Spinal cord (tissue), 10 donors: ENCODE data around the gene ZMYND15. TPM values are rescaled to one million over a fixed set of nuclear protein-coding genes. Genes with fewer than 3 reads are reported as not detected.
"Not testable (repeated sequence)": the region's sequence is repeated elsewhere in the genome, so short reads cannot be mapped to it uniquely, and the experiment has no call there.

Experiments used
- DNase-seq, 6 donors: peaks; one replicate each; pipeline versions ENCODE4 v3.0.0 to v3.0.0-alpha.2; 2013 to 2015; ENCODE audit warnings: low spot score in 6 of 6, low read depth in 4 of 6
- H3K27ac ChIP-seq: one replicate; pipeline ENCODE4 v1.5.1; 2013; ENCODE audit warnings: low read depth, low read length, control low read depth
- H3K27me3 ChIP-seq: one replicate; pipeline ENCODE4 v1.6.1; 2013; ENCODE audit warnings: low read length; ENCODE audit not compliant: control insufficient read depth, insufficient read depth
- H3K36me3 ChIP-seq: one replicate; pipeline ENCODE4 v1.6.1; 2013; ENCODE audit warnings: low read length; ENCODE audit not compliant: control insufficient read depth, insufficient read depth
- H3K4me1 ChIP-seq: one replicate; pipeline ENCODE4 v1.6.1; 2013; ENCODE audit warnings: low read length; ENCODE audit not compliant: control insufficient read depth, insufficient read depth
- H3K4me3 ChIP-seq: one replicate; pipeline ENCODE4 v1.5.1; 2013; ENCODE audit warnings: low read depth, low read length, control low read depth
- H3K9me3 ChIP-seq: one replicate; pipeline ENCODE4 v1.6.1; 2013; ENCODE audit warnings: low read length; ENCODE audit not compliant: control insufficient read depth, insufficient read depth
- WGBS: methylation state at CpG from one replicate; pipeline ENCODE4 v1.1.5; 2013; ENCODE audit warnings: missing lambda C conversion rate; ENCODE audit not compliant: insufficient coverage; 5-methylcytosine and 5-hydroxymethylcytosine counted together
- polyA plus RNA-seq, 2 donors: library from polyadenylated mRNA; unstranded; fragments of 120-200 nt; gene quantifications; one replicate each; pipeline ENCODE4 v1.2.1, GENCODE V29; 2013; ENCODE audit not compliant: insufficient read length in 2 of 2
- total RNA-seq, 2 donors: library from RNA; depleted of rRNA in 1 of 2; stranded (reverse); fragments of 120-200 nt in 1 of 2; fragments of >200 nt in 1 of 2; gene quantifications; one replicate each; pipeline versions ENCODE4 v1.2.3 to v1.2.4, GENCODE V29; 2013 to 2014
- donor health status: healthy.

ZMYND15 gene
- total and polyA plus RNA-seq, 4 donors, result 0.89 to 2.5 (median 1.7) TPM

DNA sequence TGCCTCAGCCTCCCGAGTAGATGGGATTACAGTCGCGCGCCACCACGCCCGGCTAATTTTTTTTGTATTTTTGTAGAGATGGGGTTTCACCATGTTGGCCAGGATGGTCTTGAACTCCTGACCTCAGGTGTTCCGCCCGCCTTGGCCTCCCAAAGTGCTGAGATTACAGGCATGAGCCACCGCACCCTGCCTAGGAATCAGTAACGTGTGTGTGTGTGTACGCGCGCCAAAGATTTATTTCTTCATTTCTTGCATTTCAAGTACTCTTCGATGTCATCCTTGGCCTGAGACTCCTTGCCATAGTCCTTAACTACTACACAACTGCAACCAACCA is 35.1 kb upstream of the ZMYND15 start:
- Histone ChIP-seq H3K4me1 (peaks cover 21% of the 10 kb centered on the region), H3K27ac (peak overlapping the region; percentile 81), H3K4me3 (peak overlapping the region; percentile 79)
- 57% methylated on average over 8 of the region's 14 CpGs for WGBS
- not testable (repeated sequence) for H3K9me3 ChIP-seq, H3K27me3 ChIP-seq, DNase-seq, H3K36me3 ChIP-seq

DNA sequence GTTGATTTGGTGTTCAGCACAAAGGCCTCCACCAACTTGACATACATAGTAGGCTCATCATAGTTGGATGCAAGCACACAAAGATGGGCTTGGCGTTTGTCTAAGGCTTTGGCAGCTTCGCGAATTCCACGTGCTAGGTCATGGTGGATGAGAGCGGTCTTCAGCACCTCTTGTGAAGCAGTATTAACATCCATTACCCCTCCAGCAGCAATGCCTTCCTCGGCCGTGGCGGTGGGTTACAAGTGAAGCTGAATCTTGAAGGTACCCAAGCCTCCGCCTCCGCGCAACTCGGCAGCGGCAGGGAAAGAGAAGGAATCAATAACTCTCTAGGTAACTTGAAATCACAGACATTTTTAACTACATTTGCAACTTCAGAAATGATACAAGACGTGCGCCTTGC is 34.6 kb upstream of the ZMYND15 start:
- Histone ChIP-seq H3K4me3 (peak overlapping the region; percentile 79), H3K9me3 (no peaks in the 10 kb centered on the region), H3K27ac (no peak overlapping the region), H3K27me3 (no peaks in the 10 kb centered on the region), H3K4me1 (peaks cover 24% of the 10 kb centered on the region), H3K36me3 (peaks cover 2% of the 10 kb centered on the region)
- DNase-seq, result no peak
- WGBS, result 92% methylated on average over 14 of the region's 15 CpGs

DNA sequence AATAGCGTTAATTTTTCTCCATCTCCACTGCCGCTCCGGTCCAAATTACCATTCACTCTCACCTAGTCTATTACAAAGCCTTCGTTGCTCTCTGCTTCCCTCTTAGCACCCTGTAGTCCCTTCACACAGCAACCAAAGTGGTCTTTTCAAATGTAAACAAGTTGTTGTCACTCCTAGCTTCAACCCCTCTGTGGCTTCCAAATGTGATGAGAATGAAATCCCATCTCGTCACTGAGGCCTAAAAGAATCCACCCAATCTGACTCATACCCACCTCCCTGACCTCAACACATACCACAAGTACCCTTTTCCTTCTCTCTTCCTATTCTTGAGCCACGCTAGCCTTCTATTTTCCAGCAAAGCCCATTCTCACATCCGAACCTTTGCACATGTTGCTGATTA is 33.5 kb upstream of the ZMYND15 start:
- no peak overlapping the region for H3K4me3 ChIP-seq
- H3K4me1 ChIP-seq, result peaks cover 29% of the 10 kb centered on the region
- WGBS, result 72% methylated on average over 7 of the region's 7 CpGs
- H3K27ac ChIP-seq, result no peak overlapping the region
- H3K36me3 ChIP-seq, result no peaks in the 10 kb centered on the region
- DNase-seq, result no peak
- no peaks in the 10 kb centered on the region for H3K27me3 ChIP-seq
- H3K9me3 ChIP-seq, result no peaks in the 10 kb centered on the region

DNA sequence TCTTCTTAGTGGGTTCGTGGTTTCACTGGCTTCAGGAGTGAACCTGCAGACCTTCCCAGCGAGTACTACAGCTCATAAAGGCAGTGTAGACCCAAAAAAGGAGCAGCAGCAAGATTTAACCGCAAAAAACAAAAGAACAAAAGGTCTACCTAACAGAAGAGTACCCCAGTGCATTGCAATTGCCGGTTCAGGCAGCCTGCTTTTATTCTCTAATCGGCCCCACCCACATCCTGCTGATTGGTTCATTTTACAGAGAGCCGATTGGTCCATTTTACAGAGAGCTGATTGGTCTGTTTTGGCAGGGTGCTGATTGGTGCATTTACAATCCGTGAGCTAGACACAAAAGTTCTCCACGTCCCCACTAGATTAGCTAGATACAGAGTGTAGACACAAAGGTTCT is 31.2 kb upstream of the ZMYND15 start:
- H3K9me3 ChIP-seq, result no peaks in the 10 kb centered on the region
- H3K4me3 ChIP-seq, result no peak overlapping the region
- no peaks in the 10 kb centered on the region for H3K36me3 ChIP-seq
- H3K27me3 ChIP-seq, result no peaks in the 10 kb centered on the region
- DNase-seq, result peak in 1 of 6 donors; percentile 38
- peaks cover 36% of the 10 kb centered on the region for H3K4me1 ChIP-seq
- H3K27ac ChIP-seq, result no peak overlapping the region
- 67% methylated on average over 5 of the region's 8 CpGs for WGBS

DNA sequence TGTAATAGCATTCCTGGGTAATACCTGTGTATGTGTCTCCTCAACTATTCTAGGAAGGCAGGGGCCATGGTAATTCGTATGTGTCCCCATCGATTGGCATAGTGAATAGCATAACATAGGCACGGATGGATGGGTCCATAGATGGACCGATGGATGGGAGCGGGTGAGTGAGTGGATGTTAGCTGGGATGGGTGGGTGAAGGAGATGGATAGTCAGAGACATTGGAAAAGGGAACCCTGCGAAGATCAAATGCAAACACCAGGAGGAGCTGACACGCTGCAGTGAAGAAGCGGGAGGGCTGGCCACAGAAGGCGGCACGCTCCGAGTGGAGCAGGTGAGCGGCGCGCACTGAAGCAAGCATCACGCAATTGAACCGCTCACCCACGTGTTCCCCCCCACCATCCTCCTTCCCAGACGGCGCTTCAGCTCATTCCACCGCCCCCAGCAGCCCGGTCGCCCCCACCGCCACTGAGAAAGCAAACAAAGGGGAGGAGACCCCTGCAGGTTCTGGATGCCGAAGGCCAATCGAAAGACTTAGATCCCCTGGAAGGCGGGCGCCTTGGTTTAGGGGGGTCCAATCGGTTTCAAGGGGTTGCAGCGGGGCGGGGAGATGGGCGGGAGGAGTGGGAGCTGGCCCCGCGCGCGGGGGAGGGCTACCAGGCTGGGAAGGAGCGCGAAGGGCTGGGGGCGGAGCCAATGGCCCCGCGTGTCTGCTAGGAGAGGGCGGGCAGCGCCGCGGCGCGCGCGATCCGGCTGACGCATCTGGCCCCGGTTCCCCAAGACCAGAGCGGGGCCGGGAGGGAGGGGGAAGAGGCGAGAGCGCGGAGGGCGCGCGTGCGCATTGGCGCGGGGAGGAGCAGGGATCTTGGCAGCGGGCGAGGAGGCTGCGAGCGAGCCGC is 29.6 kb upstream of the ZMYND15 start, which contains the start of gene ARRB2:
Gene ARRB2 (plus strand): TSS at position 839 of the 899 bp plus-strand sequence. CDS start 90 bp downstream, outside the sequence.
- DNase-seq, result peak; percentile 96 to 100 (median 98)
- Histone ChIP-seq H3K27me3 (no peaks in the 10 kb centered on the region), H3K27ac (peak within 1 kb of the TSS; percentile 76), H3K4me1 (peaks cover 28% of the 10 kb centered on the region), H3K4me3 (peak within 1 kb of the TSS; percentile 73), H3K9me3 (no peaks in the 10 kb centered on the region), H3K36me3 (peaks cover 4% of the 10 kb centered on the region)
- WGBS, result 0% methylated on average over 67 of the region's 67 CpGs

DNA sequence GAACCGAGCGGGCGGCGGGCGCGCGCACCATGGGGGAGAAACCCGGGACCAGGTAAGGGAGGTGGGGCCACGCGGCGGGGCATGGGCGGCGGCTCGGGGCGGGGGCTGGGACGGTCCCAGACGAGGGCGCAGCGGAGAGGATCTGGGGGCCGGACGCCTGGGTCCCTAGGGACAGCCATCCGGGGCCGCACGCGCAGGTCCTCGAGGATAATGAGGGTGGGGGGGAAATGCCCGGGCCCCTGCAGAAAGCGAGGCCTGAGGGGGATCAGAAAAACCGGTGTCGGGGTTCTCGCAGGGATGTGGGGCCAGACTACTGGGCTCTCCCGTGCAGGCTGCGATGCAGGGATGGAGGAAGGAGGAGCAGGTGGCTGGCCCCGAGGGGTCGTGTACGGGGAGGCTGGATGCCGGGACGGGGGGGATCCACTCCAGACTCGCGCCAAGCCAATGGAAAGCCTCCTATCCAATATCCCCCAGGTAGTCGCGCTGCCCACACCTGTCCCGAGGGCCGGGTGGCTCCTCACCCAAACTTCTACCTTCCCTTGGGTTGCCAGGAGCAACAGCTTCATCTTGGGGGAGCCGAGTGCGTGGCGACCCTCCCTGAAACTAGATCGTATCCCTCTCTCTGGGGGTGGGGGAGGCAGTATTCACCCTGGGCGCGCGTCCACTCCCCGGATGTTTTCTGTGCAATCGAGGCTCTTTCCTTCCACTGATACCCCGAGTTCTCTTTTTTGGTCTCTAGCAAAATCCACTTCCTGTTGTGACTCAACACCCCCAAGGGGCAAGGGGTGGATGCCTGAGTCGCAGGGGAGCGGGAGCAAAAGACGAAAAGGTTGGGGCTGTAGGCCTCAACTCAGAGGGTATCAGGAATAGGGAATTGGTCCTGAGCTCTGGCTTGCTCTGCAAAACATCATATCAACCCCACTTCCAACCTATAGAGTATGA is 28.7 kb upstream of the ZMYND15 start:
- H3K9me3 ChIP-seq, result no peaks in the 10 kb centered on the region
- DNase-seq, result peak in 2 of 6 donors; percentile 18 to 67
- H3K4me3 ChIP-seq, result peak overlapping the region; percentile 73
- peaks cover 28% of the 10 kb centered on the region for H3K4me1 ChIP-seq
- peaks cover 13% of the 10 kb centered on the region for H3K36me3 ChIP-seq
- 2% methylated on average over 44 of the region's 57 CpGs for WGBS
- H3K27me3 ChIP-seq, result no peaks in the 10 kb centered on the region
- H3K27ac ChIP-seq, result peak overlapping the region; percentile 61

DNA sequence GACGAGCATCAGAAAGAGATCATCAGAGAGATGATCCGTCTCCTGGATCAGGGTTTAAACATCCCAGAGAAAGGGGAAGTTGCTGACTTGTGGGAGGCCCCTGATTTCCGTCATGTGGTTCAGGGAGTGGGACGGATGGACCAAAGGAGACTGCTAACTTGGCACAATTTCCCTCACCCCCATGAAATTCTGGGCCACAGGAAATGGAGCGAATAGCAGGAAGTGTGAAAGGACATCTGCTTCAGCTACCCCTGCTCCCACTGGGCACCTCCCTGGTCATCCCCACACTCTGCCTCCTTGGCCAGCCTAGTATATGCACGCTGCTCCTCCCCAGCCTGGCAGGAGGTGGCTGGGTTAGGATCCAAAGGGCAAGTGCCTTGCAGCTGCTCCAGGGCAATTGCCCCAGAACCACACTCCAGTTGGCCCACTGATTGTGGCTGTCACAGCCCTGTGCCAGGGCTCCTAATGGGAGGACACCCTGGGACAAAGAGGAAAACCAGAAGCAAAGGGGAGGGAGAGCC is 27.9 kb upstream of the ZMYND15 start:
- no peaks in the 10 kb centered on the region for H3K9me3 ChIP-seq
- H3K27me3 ChIP-seq, result no peaks in the 10 kb centered on the region
- WGBS, result 44% methylated on average over 3 of the region's 6 CpGs
- peak overlapping the region; percentile 73 for H3K4me3 ChIP-seq
- peaks cover 28% of the 10 kb centered on the region for H3K4me1 ChIP-seq
- H3K27ac ChIP-seq, result no peak overlapping the region
- DNase-seq, result peak in 2 of 6 donors; percentile 6 to 38
- peaks cover 20% of the 10 kb centered on the region for H3K36me3 ChIP-seq

DNA sequence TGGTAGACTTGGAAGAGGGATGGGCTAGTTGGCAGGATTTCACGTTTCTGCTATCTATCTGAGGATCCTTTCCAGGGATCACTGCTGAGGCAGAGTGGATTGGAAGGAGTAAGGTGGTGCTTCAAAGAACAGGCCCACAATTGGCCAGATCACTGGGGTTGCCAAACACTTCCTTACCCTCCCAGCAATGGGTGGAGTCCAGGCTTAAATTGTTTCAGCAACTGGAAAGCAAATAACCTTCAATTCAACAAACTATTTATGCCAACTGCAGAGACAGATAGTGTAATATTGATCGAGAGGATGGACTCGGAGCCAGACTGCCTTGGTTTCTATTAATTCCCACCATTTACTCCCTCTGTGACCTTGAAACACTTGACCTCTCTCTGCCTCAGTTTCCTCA is 27.1 kb upstream of the ZMYND15 start:
- H3K9me3 ChIP-seq, result no peaks in the 10 kb centered on the region
- peaks cover 28% of the 10 kb centered on the region for H3K36me3 ChIP-seq
- DNase-seq, result no peak
- no peak overlapping the region for H3K4me3 ChIP-seq
- peaks cover 28% of the 10 kb centered on the region for H3K4me1 ChIP-seq
- H3K27ac ChIP-seq, result no peak overlapping the region
- WGBS, result no CpG with 5 or more reads among the region's 3 CpGs
- no peaks in the 10 kb centered on the region for H3K27me3 ChIP-seq

DNA sequence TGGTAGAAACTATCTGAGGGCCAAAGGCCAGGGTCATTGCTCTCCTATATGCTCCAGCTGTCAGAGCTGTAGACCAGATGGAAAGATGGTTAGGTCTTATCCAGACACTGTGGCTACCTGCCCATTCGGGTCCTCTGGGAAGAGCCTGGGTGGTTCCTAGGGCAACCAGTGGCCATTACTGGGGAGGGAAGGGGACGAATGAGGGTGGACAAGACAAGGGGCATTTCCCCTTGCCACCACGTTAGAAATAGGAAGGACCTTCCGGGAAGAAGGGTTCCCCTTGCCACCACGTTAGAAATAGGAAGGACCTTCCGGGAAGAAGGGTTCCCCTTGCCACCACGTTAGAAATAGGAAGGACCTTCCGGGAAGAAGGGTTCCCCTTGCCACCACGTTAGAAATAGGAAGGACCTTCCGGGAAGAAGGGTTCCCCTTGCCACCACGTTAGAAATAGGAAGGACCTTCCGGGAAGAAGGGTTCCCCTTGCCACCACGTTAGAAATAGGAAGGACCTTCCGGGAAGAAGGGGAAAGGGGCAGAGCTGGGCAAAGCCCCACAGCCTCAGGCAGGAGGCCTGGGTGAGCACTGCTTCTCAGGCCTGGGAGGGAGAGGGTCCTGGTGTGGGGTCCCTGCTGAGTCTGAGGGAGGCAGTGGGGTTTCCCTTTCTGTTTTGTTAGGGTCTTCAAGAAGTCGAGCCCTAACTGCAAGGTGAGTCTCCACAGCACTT is 25.1 kb upstream of the ZMYND15 start:
- WGBS, result 88% methylated on average over 5 of the region's 15 CpGs

More for the DNA sequence above, 25.1 kb upstream of the ZMYND15 start:
- peaks cover 23% of the 10 kb centered on the region for H3K4me1 ChIP-seq
- peaks cover 48% of the 10 kb centered on the region for H3K36me3 ChIP-seq
- not testable (repeated sequence) for H3K27me3 ChIP-seq, H3K27ac ChIP-seq, H3K4me3 ChIP-seq, H3K9me3 ChIP-seq, DNase-seq
